ENCODE data around the gene C1QTNF8. TPM values are rescaled to one million over a fixed set of nuclear protein-coding genes. Genes with fewer than 3 reads are reported as not detected.
A peak's percentile ranks its signal among the peaks of the same experiment; 100 is the strongest.
"Not testable (repeated sequence)": the region's sequence is repeated elsewhere in the genome, so short reads cannot be mapped to it uniquely, and the experiment has no call there.

The C1QTNF8 gene
- total RNA-seq, 1 experiment from 2014 or later: 0.27 TPM

- Histone ChIP-seq H3K9ac (ENCODE audit: low read length) (peak overlapping the region; percentile 98), H3K79me2 (ENCODE audit: insufficient read depth, low read length) (peaks cover 24% of the 10 kb centered on the region), H3K9me3 (ENCODE audit: control insufficient read depth in 1 of 2, insufficient read depth in 1 of 2, low read depth in 1 of 2, low read length in 2 of 2) (peaks cover 0 to 6% of the 10 kb centered on the region in 2 experiments; a peak in 1 of 4 replicates), H3K9me2 (ENCODE audit: insufficient read depth) (no peaks in the 10 kb centered on the region), H3K4me1 (ENCODE audit: control insufficient read depth in 1 of 2, insufficient read depth in 2 of 2, low read length in 2 of 2) (peaks cover 65 to 95% of the 10 kb centered on the region in 2 experiments), H3K27ac (ENCODE audit: low read depth, low read length) (peak overlapping the region; percentile 100), H4K20me1 (ENCODE audit: insufficient read depth) (no peaks in the 10 kb centered on the region), H3K36me3 (ENCODE audit: control insufficient read depth in 1 of 2, insufficient read depth in 2 of 2, low read length in 2 of 2) (peaks cover 0 to 15% of the 10 kb centered on the region in 2 experiments; a peak in 1 of 4 replicates), H3K4me3 (replicated peaks in 1 of 2; ENCODE audit: low read depth in 1 of 2, low read length in 2 of 2) (peak overlapping the region in 1 of 2 experiments; percentile 38; a peak in 1 of 4 replicates), H2AFZ (ENCODE audit: low read depth, low read length, poor library complexity, severe bottlenecking) (no peak overlapping the region), H3K4me2 (ENCODE audit: low read length) (peak overlapping the region; percentile 100), H3K27me3 (ENCODE audit: insufficient read depth, low read length) (no peaks in the 10 kb centered on the region)
- ChIA-PET CTCF (interaction anchor here (1.2 kb wide), 1 partner anchor 31 kb away, joined by 3 read pairs; no protein-coding TSS in a partner anchor), POLR2A (interaction anchor here (1.7 kb wide), 1 partner anchor 367 kb away, joined by 3 read pairs; no protein-coding TSS in a partner anchor), RAD21 (ENCODE audit: low non-redundant PET in 1 of 2, low total read pairs in 2 of 2, uncharacterized antibody in 2 of 2, unreplicated experiment in 2 of 2) (no interaction called here)
- intact Hi-C loops (cut with micrococcal nuclease): no loop called here
- BruUV-seq (replicated peaks): no TSS peak
- no peak for DNase-seq (ENCODE audit: low read depth, low spot score)
- TF ChIP-seq JUND (IDR thresholded peaks at IDR 0.05) (no peak), ZBTB33 (IDR thresholded peaks at IDR 0.05; ENCODE audit: extremely low read depth, insufficient replicate concordance, low read length) (no peak), SP1 (IDR thresholded peaks at IDR 0.05; ENCODE audit: low read depth) (no peak), ZNF274 (IDR thresholded peaks at IDR 0.05; ENCODE audit: low read depth, low read length) (no peak), CEBPB (IDR thresholded peaks at IDR 0.05; ENCODE audit: low read depth) (no peak), SIN3A (IDR thresholded peaks at IDR 0.05; ENCODE audit: low read depth) (no peak), ATF3 (IDR thresholded peaks at IDR 0.05) (no peak), EZH2 (IDR thresholded peaks at IDR 0.05) (no peak), ZFX (IDR thresholded peaks at IDR 0.05) (no peak), POLR2AphosphoS5 (IDR thresholded peaks at IDR 0.05; ENCODE audit: low read depth, low read length) (no peak)
- ATAC-seq: no peak
These were observed 7.5 kb downstream of the C1QTNF8 start for GRCh38 chr16:1088295-1089170.

DNA sequence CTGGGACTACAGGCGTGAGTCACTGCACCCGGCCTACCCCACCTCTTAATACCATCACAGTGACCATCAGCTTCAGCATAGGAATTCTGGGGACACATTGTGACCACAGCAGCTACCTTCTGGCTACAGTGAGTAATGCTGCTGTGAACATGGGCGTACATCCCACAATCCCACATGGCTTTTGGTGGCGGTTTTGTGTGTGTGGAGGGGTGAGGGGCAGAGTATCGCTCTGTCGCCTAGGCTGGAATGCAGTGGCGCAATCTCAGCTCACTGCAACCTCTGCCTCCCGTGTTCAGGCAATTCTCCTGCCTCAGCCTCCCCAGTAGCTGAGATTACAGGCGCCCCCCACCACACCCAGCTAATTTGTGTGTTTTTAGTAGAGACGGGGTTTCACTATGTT lies 9.6 kb downstream of the C1QTNF8 start:
- Histone ChIP-seq H3K4me1 (ENCODE audit: control insufficient read depth in 1 of 2, insufficient read depth in 2 of 2, low read length in 2 of 2) (peaks cover 71 to 100% of the 10 kb centered on the region in 2 experiments), H3K79me2 (ENCODE audit: insufficient read depth, low read length) (peaks cover 32% of the 10 kb centered on the region), H3K4me2 (ENCODE audit: low read length) (peak overlapping the region; percentile 28; the same call in 1 of the 2 replicates), H3K36me3 (ENCODE audit: control insufficient read depth in 1 of 2, insufficient read depth in 2 of 2, low read length in 2 of 2) (peaks cover 0 to 15% of the 10 kb centered on the region in 2 experiments; a peak in 1 of 4 replicates), H3K9ac (ENCODE audit: low read length) (peak overlapping the region; percentile 14; the same call in 1 of the 2 replicates), H3K27ac (ENCODE audit: low read depth, low read length) (peak overlapping the region; percentile 100)
- POLR2A ChIA-PET; CTCF ChIA-PET; H2AFZ ChIP-seq (ENCODE audit: low read depth, low read length, poor library complexity, severe bottlenecking); H3K9me3 ChIP-seq (ENCODE audit: control insufficient read depth in 1 of 2, insufficient read depth in 1 of 2, low read depth in 1 of 2, low read length in 2 of 2); intact Hi-C loops (cut with micrococcal nuclease); ATAC-seq; BruUV-seq (replicated peaks); DNase-seq (ENCODE audit: low read depth, low spot score); H3K4me3 ChIP-seq (replicated peaks in 1 of 2; ENCODE audit: low read depth in 1 of 2, low read length in 2 of 2); H3K9me2 ChIP-seq (ENCODE audit: insufficient read depth); H3K27me3 ChIP-seq (ENCODE audit: insufficient read depth, low read length); H4K20me1 ChIP-seq (ENCODE audit: insufficient read depth); RAD21 ChIA-PET (ENCODE audit: low non-redundant PET in 1 of 2, low total read pairs in 2 of 2, uncharacterized antibody in 2 of 2, unreplicated experiment in 2 of 2): not testable (repeated sequence)
